ENCODE results near the gene ALDH1L1. TPM values are rescaled to one million over a fixed set of nuclear protein-coding genes. Genes with fewer than 3 reads are reported as not detected.

Gene ALDH1L1
- total RNA-seq, 2 experiments from 2014 or later, result not detected

- no peaks in the 10 kb centered on the region for H3K36me3 Mint-ChIP-seq
- peaks cover 2% of the 10 kb centered on the region for H3K9me3 Mint-ChIP-seq
- no peak for DNase-seq
- H3K4me3 Mint-ChIP-seq, result no peak overlapping the region
- peaks cover 50% of the 10 kb centered on the region for H3K27me3 Mint-ChIP-seq
- H3K27ac Mint-ChIP-seq, result no peak overlapping the region
- no peaks in the 10 kb centered on the region for H3K4me1 Mint-ChIP-seq
Observed at GRCh38 chr3:126167566-126167965, 12.8 kb downstream of the ALDH1L1 start.

GRCh38 chr3:126166009-126166408, 14.4 kb downstream of the ALDH1L1 start:
- H3K4me3 Mint-ChIP-seq, result no peak overlapping the region
- H3K9me3 Mint-ChIP-seq, result peaks cover 2% of the 10 kb centered on the region
- no peak for DNase-seq
- H3K36me3 Mint-ChIP-seq, result no peaks in the 10 kb centered on the region
- no peaks in the 10 kb centered on the region for H3K4me1 Mint-ChIP-seq
- H3K27ac Mint-ChIP-seq, result no peak overlapping the region
- H3K27me3 Mint-ChIP-seq, result peaks cover 44% of the 10 kb centered on the region

GRCh38 chr3:126161309-126161708, 19.1 kb downstream of the ALDH1L1 start:
- Mint-ChIP-seq H3K27me3 (peaks cover 31% of the 10 kb centered on the region), H3K4me1 (no peaks in the 10 kb centered on the region), H3K36me3 (no peaks in the 10 kb centered on the region), H3K4me3 (no peak overlapping the region), H3K27ac (no peak overlapping the region), H3K9me3 (peaks cover 2% of the 10 kb centered on the region)
- DNase-seq, result no peak

- Mint-ChIP-seq H3K4me1 (no peaks in the 10 kb centered on the region), H3K4me3 (no peak overlapping the region), H3K27me3 (peaks cover 23% of the 10 kb centered on the region), H3K9me3 (peaks cover 2% of the 10 kb centered on the region), H3K36me3 (no peaks in the 10 kb centered on the region), H3K27ac (no peak overlapping the region)
- no peak for DNase-seq
Observed at GRCh38 chr3:126160243-126161210, 19.9 kb downstream of the ALDH1L1 start.

GRCh38 chr3:126159476-126159875, 20.9 kb downstream of the ALDH1L1 start:
- Mint-ChIP-seq H3K36me3 (no peaks in the 10 kb centered on the region), H3K4me3 (no peak overlapping the region), H3K4me1 (no peaks in the 10 kb centered on the region), H3K9me3 (no peaks in the 10 kb centered on the region), H3K27me3 (peaks cover 13% of the 10 kb centered on the region), H3K27ac (no peak overlapping the region)
- DNase-seq, result no peak

GRCh38 chr3:126158912-126159454, 21.4 kb downstream of the ALDH1L1 start:
- Mint-ChIP-seq H3K27me3 (peaks cover 8% of the 10 kb centered on the region), H3K27ac (no peak overlapping the region), H3K36me3 (no peaks in the 10 kb centered on the region), H3K4me1 (no peaks in the 10 kb centered on the region), H3K4me3 (no peak overlapping the region), H3K9me3 (no peaks in the 10 kb centered on the region)
- DNase-seq, result no peak

- Mint-ChIP-seq H3K27me3 (peaks cover under 1% of the 10 kb centered on the region), H3K36me3 (no peaks in the 10 kb centered on the region), H3K4me1 (no peaks in the 10 kb centered on the region), H3K27ac (no peak overlapping the region), H3K4me3 (no peak overlapping the region), H3K9me3 (no peaks in the 10 kb centered on the region)
- DNase-seq, result no peak
Observed at GRCh38 chr3:126158016-126158911, 22.1 kb downstream of the ALDH1L1 start.

- H3K36me3 Mint-ChIP-seq, result no peaks in the 10 kb centered on the region
- H3K27me3 Mint-ChIP-seq, result no peaks in the 10 kb centered on the region
- H3K9me3 Mint-ChIP-seq, result no peaks in the 10 kb centered on the region
Observed at GRCh38 chr3:126157083-126157768, 23.2 kb downstream of the ALDH1L1 start.

GRCh38 chr3:126156468-126156867, 23.9 kb downstream of the ALDH1L1 start:
- Mint-ChIP-seq H3K27ac (no peak overlapping the region), H3K4me3 (no peak overlapping the region), H3K4me1 (no peaks in the 10 kb centered on the region), H3K9me3 (no peaks in the 10 kb centered on the region), H3K36me3 (no peaks in the 10 kb centered on the region), H3K27me3 (no peaks in the 10 kb centered on the region)
- DNase-seq, result no peak

More at GRCh38 chr3:126157083-126157768, 23.2 kb downstream of the ALDH1L1 start:
- no peaks in the 10 kb centered on the region for H3K4me1 Mint-ChIP-seq
- no peak for DNase-seq
- no peak overlapping the region for H3K27ac Mint-ChIP-seq
- H3K4me3 Mint-ChIP-seq, result no peak overlapping the region

- Mint-ChIP-seq H3K36me3 (no peaks in the 10 kb centered on the region), H3K4me3 (no peak overlapping the region), H3K9me3 (no peaks in the 10 kb centered on the region), H3K4me1 (no peaks in the 10 kb centered on the region), H3K27me3 (no peaks in the 10 kb centered on the region), H3K27ac (no peak overlapping the region)
- no peak for DNase-seq
Observed at GRCh38 chr3:126155819-126156218, 24.6 kb downstream of the ALDH1L1 start.

- no peaks in the 10 kb centered on the region for H3K4me1 Mint-ChIP-seq
- no peak overlapping the region for H3K4me3 Mint-ChIP-seq
- DNase-seq, result no peak
- H3K9me3 Mint-ChIP-seq, result no peaks in the 10 kb centered on the region
- H3K27me3 Mint-ChIP-seq, result no peaks in the 10 kb centered on the region
- no peak overlapping the region for H3K27ac Mint-ChIP-seq
- no peaks in the 10 kb centered on the region for H3K36me3 Mint-ChIP-seq
Observed at GRCh38 chr3:126155280-126155640, 25.1 kb downstream of the ALDH1L1 start.

- Mint-ChIP-seq H3K4me3 (no peak overlapping the region), H3K27me3 (no peaks in the 10 kb centered on the region), H3K27ac (no peak overlapping the region), H3K4me1 (no peaks in the 10 kb centered on the region), H3K9me3 (no peaks in the 10 kb centered on the region), H3K36me3 (no peaks in the 10 kb centered on the region)
- no peak for DNase-seq
Observed at GRCh38 chr3:126154391-126155279, 25.8 kb downstream of the ALDH1L1 start.

- no peaks in the 10 kb centered on the region for H3K4me1 Mint-ChIP-seq
- DNase-seq, result no peak
- no peak overlapping the region for H3K4me3 Mint-ChIP-seq
Observed at GRCh38 chr3:126153695-126154360, 26.6 kb downstream of the ALDH1L1 start.

More at GRCh38 chr3:126153695-126154360, 26.6 kb downstream of the ALDH1L1 start:
- no peaks in the 10 kb centered on the region for H3K27me3 Mint-ChIP-seq
- H3K27ac Mint-ChIP-seq, result no peak overlapping the region
- H3K9me3 Mint-ChIP-seq, result no peaks in the 10 kb centered on the region
- no peaks in the 10 kb centered on the region for H3K36me3 Mint-ChIP-seq
